ENCODE measurements around the gene THRB.

GRCh38 chr3:24417730-24418129 lies 76.9 kb downstream of the THRB start:
- TF ChIP-seq POLR2AphosphoS5 (IDR thresholded peaks at IDR 0.05; ENCODE audit: borderline replicate concordance, low read depth, low read length) = no peak
- no peak for TF ChIP-seq EZH2 (IDR thresholded peaks at IDR 0.05)
